ENCODE measurements around the gene ACOT6.
"Not testable (repeated sequence)": the region's sequence is repeated elsewhere in the genome, so short reads cannot be mapped to it uniquely, and the experiment has no call there.

ACOT6 gene

GRCh38 chr14:73630009-73630780 lies 17.9 kb downstream of the ACOT6 start:
- H3K4me3 ChIP-seq (ENCODE audit: control insufficient read depth in 1 of 7, extremely low read depth in 1 of 7, insufficient read depth in 4 of 7, low read depth in 2 of 7, low read length in 6 of 7) = no peak overlapping the region
- H3K27ac ChIP-seq (ENCODE audit: insufficient read depth in 1 of 2, low read depth in 1 of 2, low read length in 2 of 2, poor library complexity in 1 of 2, severe bottlenecking in 2 of 2) = no peak overlapping the region
- no peaks in the 10 kb centered on the region for H3K9me3 ChIP-seq (ENCODE audit: control extremely low read depth in 1 of 5, control insufficient read depth in 4 of 5, insufficient read depth in 2 of 5, low read depth in 1 of 5, low read length in 4 of 5)
- ChIA-PET POLR2A (no interaction called here), CTCF (interaction anchor here (1.1 to 1.7 kb wide), 2 partner anchors 41 to 127 kb away, joined by 3 to 6 read pairs; no protein-coding TSS in a partner anchor)
- 94% methylated on average over 7 of the region's 10 CpGs for WGBS (ENCODE audit: insufficient coverage)
- peaks cover 0 to 18% (median 9%) of the 10 kb centered on the region in 4 experiments for H3K4me1 ChIP-seq (ENCODE audit: control extremely low read depth in 1 of 4, control insufficient read depth in 4 of 4, insufficient read depth in 4 of 4, low read length in 3 of 4)
- peaks cover 0 to 3% (median 0%) of the 10 kb centered on the region in 5 experiments for H3K27me3 ChIP-seq (replicated peaks in 2 of 5; ENCODE audit: control insufficient read depth in 4 of 5, insufficient read depth in 5 of 5, low read length in 4 of 5)
- H3K36me3 ChIP-seq (ENCODE audit: control insufficient read depth in 4 of 4, insufficient read depth in 4 of 4, low read length in 3 of 4) = no peaks in the 10 kb centered on the region
- no peak for DNase-seq

GRCh38 chr14:73633116-73634010 lies 21.0 kb downstream of the ACOT6 start:
- Histone ChIP-seq H3K9me3 (ENCODE audit: control extremely low read depth in 1 of 5, control insufficient read depth in 4 of 5, insufficient read depth in 2 of 5, low read depth in 1 of 5, low read length in 4 of 5) (no peaks in the 10 kb centered on the region), H3K4me1 (ENCODE audit: control extremely low read depth in 1 of 4, control insufficient read depth in 4 of 4, insufficient read depth in 4 of 4, low read length in 3 of 4) (peaks cover 0 to 18% (median 9%) of the 10 kb centered on the region in 4 experiments), H3K27ac (ENCODE audit: insufficient read depth in 1 of 2, low read depth in 1 of 2, low read length in 2 of 2, poor library complexity in 1 of 2, severe bottlenecking in 2 of 2) (no peak overlapping the region), H3K36me3 (ENCODE audit: control insufficient read depth in 4 of 4, insufficient read depth in 4 of 4, low read length in 3 of 4) (no peaks in the 10 kb centered on the region), H3K4me3 (ENCODE audit: control insufficient read depth in 1 of 7, extremely low read depth in 1 of 7, insufficient read depth in 4 of 7, low read depth in 2 of 7, low read length in 6 of 7) (peak overlapping the region; percentile 27 to 80 (median 68)), H3K27me3 (replicated peaks in 2 of 5; ENCODE audit: control insufficient read depth in 4 of 5, insufficient read depth in 5 of 5, low read length in 4 of 5) (peaks cover 0 to 3% (median 0%) of the 10 kb centered on the region in 5 experiments)
- CTCF ChIA-PET = interaction anchor here (0.7 to 3.0 kb wide), 14 partner anchors 10 to 463 kb away, joined by 3 to 45 read pairs (median 4); partner anchors contain the start of genes DNAL1 and RIOX1
- WGBS (ENCODE audit: insufficient coverage) = 10% methylated on average over 38 of the region's 44 CpGs
- POLR2A ChIA-PET = no interaction called here
- DNase-seq = peak; percentile 80 to 84 (median 82)

- ChIA-PET CTCF (interaction anchor here (0.8 to 3.0 kb wide), 10 partner anchors 10 to 464 kb away, joined by 3 to 45 read pairs (median 4); partner anchors contain the start of genes DNAL1 and RIOX1), POLR2A (interaction anchor here (0.6 kb wide), 1 partner anchor 465 kb away, joined by 4 read pairs; no protein-coding TSS in a partner anchor)
- H3K4me3 ChIP-seq (ENCODE audit: control insufficient read depth in 1 of 7, extremely low read depth in 1 of 7, insufficient read depth in 4 of 7, low read depth in 2 of 7, low read length in 6 of 7) = peak overlapping the region; percentile 27 to 80 (median 68)
- peaks cover 0 to 3% (median 0%) of the 10 kb centered on the region in 5 experiments for H3K27me3 ChIP-seq (replicated peaks in 2 of 5; ENCODE audit: control insufficient read depth in 4 of 5, insufficient read depth in 5 of 5, low read length in 4 of 5)
- no peak overlapping the region for H3K27ac ChIP-seq (ENCODE audit: insufficient read depth in 1 of 2, low read depth in 1 of 2, low read length in 2 of 2, poor library complexity in 1 of 2, severe bottlenecking in 2 of 2)
- no peaks in the 10 kb centered on the region for H3K9me3 ChIP-seq (ENCODE audit: control extremely low read depth in 1 of 5, control insufficient read depth in 4 of 5, insufficient read depth in 2 of 5, low read depth in 1 of 5, low read length in 4 of 5)
- 10% methylated on average over 38 of the region's 53 CpGs for WGBS (ENCODE audit: insufficient coverage)
- DNase-seq = peak in 2 of 3 donors; percentile 14 to 19
- H3K36me3 ChIP-seq (ENCODE audit: control insufficient read depth in 4 of 4, insufficient read depth in 4 of 4, low read length in 3 of 4) = no peaks in the 10 kb centered on the region
- H3K4me1 ChIP-seq (ENCODE audit: control extremely low read depth in 1 of 4, control insufficient read depth in 4 of 4, insufficient read depth in 4 of 4, low read length in 3 of 4) = peaks cover 0 to 18% (median 9%) of the 10 kb centered on the region in 4 experiments
Observed at GRCh38 chr14:73634011-73634833, 21.9 kb downstream of the ACOT6 start.

GRCh38 chr14:73636355-73636754 lies 24.0 kb downstream of the ACOT6 start:
- CTCF ChIA-PET = interaction anchor here (1.5 to 1.7 kb wide), 2 partner anchors 40 to 127 kb away, joined by 4 to 6 read pairs; no protein-coding TSS in a partner anchor

GRCh38 chr14:73637830-73638229 lies 25.5 kb downstream of the ACOT6 start:
- ChIA-PET POLR2A (interaction anchor here (0.9 kb wide), 1 partner anchor 465 kb away, joined by 6 read pairs; no protein-coding TSS in a partner anchor), CTCF (interaction anchor here (1.3 kb wide), 1 partner anchor 12 kb away, joined by 5 read pairs; no protein-coding TSS in a partner anchor)
- H3K4me1 ChIP-seq (ENCODE audit: control extremely low read depth in 1 of 4, control insufficient read depth in 4 of 4, insufficient read depth in 4 of 4, low read length in 3 of 4) = peaks cover 0 to 18% (median 9%) of the 10 kb centered on the region in 4 experiments
- DNase-seq = no peak
- no peak overlapping the region for H3K27ac ChIP-seq (ENCODE audit: insufficient read depth in 1 of 2, low read depth in 1 of 2, low read length in 2 of 2, poor library complexity in 1 of 2, severe bottlenecking in 2 of 2)
- 93% methylated on average over 2 of the region's 5 CpGs for WGBS (ENCODE audit: insufficient coverage)
- peaks cover 0 to 3% (median 0%) of the 10 kb centered on the region in 5 experiments for H3K27me3 ChIP-seq (replicated peaks in 2 of 5; ENCODE audit: control insufficient read depth in 4 of 5, insufficient read depth in 5 of 5, low read length in 4 of 5)
- no peaks in the 10 kb centered on the region for H3K9me3 ChIP-seq (ENCODE audit: control extremely low read depth in 1 of 5, control insufficient read depth in 4 of 5, insufficient read depth in 2 of 5, low read depth in 1 of 5, low read length in 4 of 5)
- H3K4me3 ChIP-seq (ENCODE audit: control insufficient read depth in 1 of 7, extremely low read depth in 1 of 7, insufficient read depth in 4 of 7, low read depth in 2 of 7, low read length in 6 of 7) = no peak overlapping the region
- H3K36me3 ChIP-seq (ENCODE audit: control insufficient read depth in 4 of 4, insufficient read depth in 4 of 4, low read length in 3 of 4) = no peaks in the 10 kb centered on the region

More at GRCh38 chr14:73636355-73636754, 24.0 kb downstream of the ACOT6 start:
- DNase-seq; H3K36me3 ChIP-seq (ENCODE audit: control insufficient read depth in 4 of 4, insufficient read depth in 4 of 4, low read length in 3 of 4); H3K4me3 ChIP-seq (ENCODE audit: control insufficient read depth in 1 of 7, extremely low read depth in 1 of 7, insufficient read depth in 4 of 7, low read depth in 2 of 7, low read length in 6 of 7); H3K9me3 ChIP-seq (ENCODE audit: control extremely low read depth in 1 of 5, control insufficient read depth in 4 of 5, insufficient read depth in 2 of 5, low read depth in 1 of 5, low read length in 4 of 5); H3K27ac ChIP-seq (ENCODE audit: insufficient read depth in 1 of 2, low read depth in 1 of 2, low read length in 2 of 2, poor library complexity in 1 of 2, severe bottlenecking in 2 of 2); H3K27me3 ChIP-seq (replicated peaks in 2 of 5; ENCODE audit: control insufficient read depth in 4 of 5, insufficient read depth in 5 of 5, low read length in 4 of 5): not testable (repeated sequence)
- H3K4me1 ChIP-seq (ENCODE audit: control extremely low read depth in 1 of 4, control insufficient read depth in 4 of 4, insufficient read depth in 4 of 4, low read length in 3 of 4) = peaks cover 0 to 18% (median 9%) of the 10 kb centered on the region in 4 experiments
- POLR2A ChIA-PET = interaction anchor here (0.6 kb wide), 1 partner anchor 128 kb away, joined by 4 read pairs; no protein-coding TSS in a partner anchor
- 92% methylated on average over 10 of the region's 10 CpGs for WGBS (ENCODE audit: insufficient coverage)

- no peak overlapping the region for H3K4me3 ChIP-seq (ENCODE audit: control insufficient read depth in 1 of 7, extremely low read depth in 1 of 7, insufficient read depth in 4 of 7, low read depth in 2 of 7, low read length in 6 of 7)
- DNase-seq = no peak
- no peak overlapping the region for H3K27ac ChIP-seq (ENCODE audit: insufficient read depth in 1 of 2, low read depth in 1 of 2, low read length in 2 of 2, poor library complexity in 1 of 2, severe bottlenecking in 2 of 2)
- H3K4me1 ChIP-seq (ENCODE audit: control extremely low read depth in 1 of 4, control insufficient read depth in 4 of 4, insufficient read depth in 4 of 4, low read length in 3 of 4) = peaks cover 7 to 16% (median 9%) of the 10 kb centered on the region in 4 experiments
- ChIA-PET CTCF (interaction anchor here (0.7 kb wide), 1 partner anchor 51 kb away, joined by 3 read pairs; no protein-coding TSS in a partner anchor), POLR2A (no interaction called here)
- WGBS (ENCODE audit: insufficient coverage) = 87% methylated on average over 3 of the region's 5 CpGs
- no peaks in the 10 kb centered on the region for H3K36me3 ChIP-seq (ENCODE audit: control insufficient read depth in 4 of 4, insufficient read depth in 4 of 4, low read length in 3 of 4)
- H3K27me3 ChIP-seq (replicated peaks in 2 of 5; ENCODE audit: control insufficient read depth in 4 of 5, insufficient read depth in 5 of 5, low read length in 4 of 5) = no peaks in the 10 kb centered on the region
- no peaks in the 10 kb centered on the region for H3K9me3 ChIP-seq (ENCODE audit: control extremely low read depth in 1 of 5, control insufficient read depth in 4 of 5, insufficient read depth in 2 of 5, low read depth in 1 of 5, low read length in 4 of 5)
Observed at GRCh38 chr14:73640796-73641365, 28.6 kb downstream of the ACOT6 start.

Measured in common myeloid progenitor, CD34-positive (primary cell).